Neural cell (in vitro differentiated cells): ENCODE measurements around the gene CTXND1.

ENCODE experiments used
- CTCF ChIP-seq: fragments of 450-650 bp; IDR thresholded peaks from 2 replicates; pipeline ENCODE4 v1.5.1; 2014; ENCODE audit warnings: antibody characterized with exemption, mild to moderate bottlenecking, moderate library complexity; ENCODE audit not compliant: poor library complexity, severe bottlenecking
- EP300 ChIP-seq: fragments of 450-650 bp; conservative IDR thresholded peaks from 2 replicates; pipeline ENCODE4 v1.6.1; 2014; ENCODE audit warnings: antibody characterized with exemption, mild to moderate bottlenecking, moderate library complexity; ENCODE audit not compliant: poor library complexity, severe bottlenecking
- POLR2AphosphoS5 ChIP-seq: IDR thresholded peaks from 2 replicates; pipeline ENCODE4 v1.6.1; 2012

DNA sequence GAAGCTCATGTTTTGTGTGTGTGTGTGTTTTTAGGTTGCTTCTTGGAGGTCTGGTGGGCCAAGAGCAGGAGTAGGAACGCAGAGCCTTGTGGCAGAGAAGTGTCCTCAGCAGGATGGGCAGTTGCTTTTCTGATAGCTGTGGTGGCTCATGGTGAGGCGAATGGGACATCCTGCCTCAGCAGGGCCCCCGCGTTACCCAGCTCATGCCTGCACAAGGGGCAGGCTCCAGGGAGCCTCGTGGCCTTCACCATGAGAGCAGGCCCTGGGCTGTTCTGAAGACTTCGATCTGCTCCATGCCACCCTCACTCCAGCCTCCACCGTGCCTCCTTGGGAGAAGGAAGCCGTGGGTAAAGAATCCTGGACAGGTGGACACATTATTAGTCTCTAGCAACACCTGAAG, 33.4 kb upstream of the CTXND1 start:
- TF ChIP-seq POLR2AphosphoS5 (no peak), CTCF (no peak), EP300 (no peak)
